Esophagus muscularis mucosa (tissue), 4 donors: ENCODE measurements around the gene MAN1C1. TPM values are rescaled to one million over a fixed set of nuclear protein-coding genes. Genes with fewer than 3 reads are reported as not detected.

ENCODE experiments used
- DNase-seq: peaks from one replicate; pipeline ENCODE4 v3.0.0-alpha.2; 2017; ENCODE audit errors: extremely low spot score
- H3K27ac ChIP-seq, 4 donors: fragments of 200-600 bp; sonication (generic); replicated peaks in 1 of 4; 1 replicate in 3 of 4; 2 replicates in 1 of 4; pipeline ENCODE4 v1.5.1; 2016 to 2019; ENCODE audit warnings: mild to moderate bottlenecking in 1 of 4
- H3K27me3 ChIP-seq, 4 donors: fragments of 200-600 bp; sonication (generic); one replicate each; pipeline versions ENCODE4 v1.5.1 to v1.6.0; 2016 to 2019
- H3K36me3 ChIP-seq, 4 donors: fragments of 200-600 bp; sonication (generic); one replicate each; pipeline ENCODE4 v1.5.1; 2016 to 2019
- H3K4me1 ChIP-seq, 4 donors: fragments of 200-600 bp; sonication (generic); one replicate each; pipeline ENCODE4 v1.5.1; 2016 to 2019
- H3K4me3 ChIP-seq, 4 donors: fragments of 200-600 bp; sonication (generic); 1 replicate in 2 of 4; 2 replicates in 2 of 4; pipeline ENCODE4 v1.5.1; 2016 to 2019; ENCODE audit warnings: mild to moderate bottlenecking in 4 of 4, moderate library complexity in 1 of 4
- H3K9me3 ChIP-seq, 4 donors: fragments of 200-600 bp; sonication (generic); 1 replicate in 3 of 4; 2 replicates in 1 of 4; pipeline ENCODE4 v1.5.1; 2016 to 2019
- CTCF ChIP-seq, 3 experiments: fragments of 200-600 bp in 2 of 3; fragments of 450-650 bp in 1 of 3; sonication (generic) in 2 of 3; IDR thresholded peaks; one replicate each; pipeline ENCODE4 v1.5.1; 2017 to 2019; ENCODE audit warnings: antibody characterized with exemption in 3 of 3, mild to moderate bottlenecking in 2 of 3, moderate library complexity in 1 of 3
- EP300 ChIP-seq: sonication (generic); formaldehyde crosslinking; IDR thresholded peaks from one replicate; pipeline ENCODE4 v1.6.1; 2017; ENCODE audit warnings: antibody characterized with exemption
- POLR2A ChIP-seq: fragments of 450-650 bp; IDR thresholded peaks from one replicate; pipeline ENCODE4 v1.6.1; 2017; ENCODE audit warnings: antibody characterized with exemption, moderate library complexity, mild to moderate bottlenecking, low read depth
- POLR2AphosphoS5 ChIP-seq, 2 donors: sonication (generic); formaldehyde crosslinking; IDR thresholded peaks; one replicate each; pipeline ENCODE4 v1.6.1; 2017; ENCODE audit warnings: antibody characterized with exemption in 2 of 2
- WGBS: methylation state at CpG from one replicate; pipeline ENCODE4 v1.1.5; 2018; 5-methylcytosine and 5-hydroxymethylcytosine counted together
- intact Hi-C: fragments of 100-400 bp; cut with DNase I; formaldehyde crosslinking; loops from one replicate; pipeline ENCODE4 v1.15.1; 2023
- total RNA-seq, 4 donors: library from RNA; depleted of rRNA; stranded (reverse); fragments of >200 nt; gene quantifications; one replicate each; pipeline versions ENCODE4 v1.1.0 to v1.2.1, GENCODE V29; 2016

Gene MAN1C1
- total RNA-seq, 4 donors from 2014 or later: 20.2 to 22.8 (median 20.7) TPM

GRCh38 chr1:25818569-25818968 is 202.0 kb downstream of the MAN1C1 start:
- Histone ChIP-seq H3K36me3 (peaks cover 18 to 38% (median 33%) of the 10 kb centered on the region in 4 donors), H3K4me3 (peak overlapping the region in 2 of 4 donors; percentile 80 to 89), H3K9me3 (no peaks in the 10 kb centered on the region), H3K27ac (peak overlapping the region; percentile 89 to 96 (median 92)), H3K4me1 (peaks cover 28 to 49% (median 40%) of the 10 kb centered on the region in 4 donors), H3K27me3 (no peaks in the 10 kb centered on the region)
- TF ChIP-seq EP300 (no peak), CTCF (IDR thresholded peaks at IDR 0.05) (no peak), POLR2A (no peak), POLR2AphosphoS5 (IDR thresholded peaks at IDR 0.05) (peak in 1 of 2 donors; percentile 5)
- no peak for DNase-seq
- intact Hi-C loops: no loop called here
- 67% methylated on average over 6 of the region's 6 CpGs for WGBS

- 8% methylated on average over 5 of the region's 64 CpGs for WGBS
- H3K27me3 ChIP-seq: no peaks in the 10 kb centered on the region
- H3K27ac ChIP-seq: peak within 1 kb of the TSS; percentile 89 to 96 (median 92)
- peaks cover 9 to 34% (median 26%) of the 10 kb centered on the region in 4 donors for H3K36me3 ChIP-seq
- H3K4me3 ChIP-seq: peak within 1 kb of the TSS; percentile 80 to 91 (median 89)
- peaks cover 28 to 60% (median 44%) of the 10 kb centered on the region in 4 donors for H3K4me1 ChIP-seq
- TF ChIP-seq POLR2A (peak; percentile 65), CTCF (IDR thresholded peaks at IDR 0.05) (peak in 1 of 3 experiments; percentile 14), EP300 (no peak), POLR2AphosphoS5 (IDR thresholded peaks at IDR 0.05) (peak; percentile 95 to 98)
- DNase-seq: peak; percentile 95
- no peaks in the 10 kb centered on the region for H3K9me3 ChIP-seq
- intact Hi-C loops: loop anchor here (5.0 kb wide), 2 partner anchors 78 to 178 kb away; partner anchors contain the start of gene PAFAH2
Measured at GRCh38 chr1:25819491-25820246, 203.1 kb downstream of the MAN1C1 start, which contains the start of gene MTFR1L. Gene MTFR1L (plus strand): TSS chr1:25819954. CDS start chr1:25823105, 3,151 bp downstream.

DNA sequence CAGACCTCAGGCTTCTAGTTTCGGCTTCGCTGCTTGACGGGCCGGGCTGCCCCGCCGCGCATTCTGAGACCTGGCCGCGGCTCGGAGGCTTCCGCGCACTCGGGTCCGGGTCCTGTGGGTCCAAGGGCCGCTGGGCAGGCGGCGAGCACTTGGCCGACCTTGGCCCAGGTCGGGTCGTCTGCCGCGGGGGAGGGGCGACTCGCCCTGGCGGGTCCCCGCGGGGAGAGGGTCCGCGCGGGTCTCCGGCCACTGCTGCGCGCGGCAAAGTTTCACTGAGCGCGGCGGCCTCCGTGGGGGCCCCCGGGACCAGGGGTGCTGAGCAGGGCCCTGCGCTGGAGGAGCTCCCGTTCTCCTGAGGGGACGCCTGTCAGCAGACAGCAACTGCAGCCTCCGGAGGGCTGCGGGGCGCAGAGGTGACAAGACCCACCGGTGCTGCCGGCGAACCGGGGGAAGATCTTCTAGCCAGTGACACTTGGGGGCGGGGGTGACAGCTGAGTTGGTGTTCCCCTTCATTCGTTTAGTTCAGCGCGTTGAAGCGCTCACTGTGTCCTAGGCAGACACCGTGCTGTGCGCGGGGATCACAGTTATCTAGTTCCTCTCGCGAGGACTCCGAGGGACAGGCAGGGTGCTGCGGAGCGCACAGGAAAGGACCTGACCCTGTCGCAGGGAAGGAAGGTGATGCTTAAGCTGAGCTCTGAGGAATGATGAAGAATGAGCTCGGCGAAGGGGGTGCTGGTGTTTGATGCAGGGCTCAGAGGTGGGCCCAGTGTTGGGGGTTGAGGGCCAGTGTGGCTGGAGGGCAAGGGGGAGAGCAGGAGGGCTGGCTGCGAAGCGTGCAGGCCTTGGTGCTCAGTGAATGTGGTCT is 203.9 kb downstream of the MAN1C1 start:
- intact Hi-C loops: loop anchor here (5.0 kb wide), 2 partner anchors 77 to 177 kb away; partner anchors contain the start of gene PAFAH2
- H3K27ac ChIP-seq: peak overlapping the region; percentile 89 to 96 (median 92)
- no peak for DNase-seq
- H3K27me3 ChIP-seq: no peaks in the 10 kb centered on the region
- peak overlapping the region; percentile 80 to 91 (median 89) for H3K4me3 ChIP-seq
- peaks cover 6 to 29% (median 18%) of the 10 kb centered on the region in 4 donors for H3K36me3 ChIP-seq
- no peaks in the 10 kb centered on the region for H3K9me3 ChIP-seq
- TF ChIP-seq POLR2AphosphoS5 (IDR thresholded peaks at IDR 0.05) (peak in 1 of 2 donors; percentile 36), EP300 (no peak)
- 2% methylated on average over 29 of the region's 67 CpGs for WGBS
- peaks cover 30 to 63% (median 45%) of the 10 kb centered on the region in 4 donors for H3K4me1 ChIP-seq

DNA sequence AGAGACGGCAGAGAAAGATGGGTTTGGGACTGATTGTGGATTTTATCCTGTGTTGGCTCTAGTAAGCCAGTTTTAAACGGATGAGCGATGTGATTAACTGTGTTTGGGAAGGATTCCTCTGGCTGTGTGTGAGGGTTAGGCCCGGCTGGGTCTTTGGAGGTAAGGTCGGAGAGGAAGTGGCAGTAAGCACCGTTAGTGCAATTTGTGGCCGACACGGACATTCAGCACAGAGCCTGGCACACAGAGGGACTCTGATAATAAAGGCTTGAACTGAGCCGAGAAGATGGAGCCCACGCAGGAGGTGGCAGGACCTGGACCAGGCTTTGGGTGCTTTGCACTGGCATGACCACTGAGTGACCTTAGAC is 204.5 kb downstream of the MAN1C1 start:
- intact Hi-C loops: loop anchor here (5.0 kb wide), 2 partner anchors 76 to 176 kb away; partner anchors contain the start of gene PAFAH2
- peak overlapping the region; percentile 89 to 96 (median 92) for H3K27ac ChIP-seq
- 34% methylated on average over 9 of the region's 10 CpGs for WGBS
- TF ChIP-seq POLR2A (no peak), POLR2AphosphoS5 (IDR thresholded peaks at IDR 0.05) (no peak), EP300 (no peak), CTCF (IDR thresholded peaks at IDR 0.05) (no peak)
- no peak for DNase-seq
- H3K27me3 ChIP-seq: no peaks in the 10 kb centered on the region
- H3K9me3 ChIP-seq: no peaks in the 10 kb centered on the region
- peak overlapping the region; percentile 80 to 91 (median 89) for H3K4me3 ChIP-seq
- H3K36me3 ChIP-seq: peaks cover 2 to 28% (median 14%) of the 10 kb centered on the region in 4 donors
- peaks cover 31 to 69% (median 48%) of the 10 kb centered on the region in 4 donors for H3K4me1 ChIP-seq
